K562 (cell line): Measurements from ENCODE around the gene SMIM45.

Experiments used
- HDGF ChIP-seq: fragments of 450-650 bp; IDR thresholded peaks from 2 replicates; pipeline ENCODE4 v1.6.1; 2016
- MGA ChIP-seq: fragments of 450-650 bp; IDR thresholded peaks from 2 replicates; pipeline ENCODE4 v1.6.1; 2016; ENCODE audit warnings: mild to moderate bottlenecking, moderate library complexity
- ZNF280B ChIP-seq: fragments of 250-450 bp; sonication (Bioruptor Pico); IDR thresholded peaks from 2 replicates; pipeline ENCODE4 v1.5.1; 2021; ENCODE audit warnings: mild to moderate bottlenecking
- ZNF407 ChIP-seq: fragments of 450-650 bp; IDR thresholded peaks from 2 replicates; pipeline ENCODE4 v1.6.1; 2016; ENCODE audit warnings: low read depth
- ZNF830 ChIP-seq: fragments of 250-450 bp; sonication (Bioruptor Pico); IDR thresholded peaks from 2 replicates; pipeline ENCODE4 v1.5.0; 2021; ENCODE audit warnings: mild to moderate bottlenecking

SMIM45 gene

GRCh38 chr22:41940832-41941765 is 10.9 kb upstream of the SMIM45 start (continued):
- no peak for TF ChIP-seq MGA
- TF ChIP-seq ZNF830 (CRISPR knock-in tag), result no peak
- TF ChIP-seq HDGF, result no peak
- TF ChIP-seq ZNF407, result no peak
- TF ChIP-seq ZNF280B (CRISPR knock-in tag), result no peak
